GM19043 (cell line): ENCODE measurements around the gene PISD.

ENCODE experiments used
- ATAC-seq: cut with Tn5 transposase; IDR thresholded peaks from one replicate; pipeline ENCODE4 v1.9.1; 2021; ENCODE audit warnings: low read depth; ENCODE audit not compliant: unreplicated experiment

PISD gene

DNA sequence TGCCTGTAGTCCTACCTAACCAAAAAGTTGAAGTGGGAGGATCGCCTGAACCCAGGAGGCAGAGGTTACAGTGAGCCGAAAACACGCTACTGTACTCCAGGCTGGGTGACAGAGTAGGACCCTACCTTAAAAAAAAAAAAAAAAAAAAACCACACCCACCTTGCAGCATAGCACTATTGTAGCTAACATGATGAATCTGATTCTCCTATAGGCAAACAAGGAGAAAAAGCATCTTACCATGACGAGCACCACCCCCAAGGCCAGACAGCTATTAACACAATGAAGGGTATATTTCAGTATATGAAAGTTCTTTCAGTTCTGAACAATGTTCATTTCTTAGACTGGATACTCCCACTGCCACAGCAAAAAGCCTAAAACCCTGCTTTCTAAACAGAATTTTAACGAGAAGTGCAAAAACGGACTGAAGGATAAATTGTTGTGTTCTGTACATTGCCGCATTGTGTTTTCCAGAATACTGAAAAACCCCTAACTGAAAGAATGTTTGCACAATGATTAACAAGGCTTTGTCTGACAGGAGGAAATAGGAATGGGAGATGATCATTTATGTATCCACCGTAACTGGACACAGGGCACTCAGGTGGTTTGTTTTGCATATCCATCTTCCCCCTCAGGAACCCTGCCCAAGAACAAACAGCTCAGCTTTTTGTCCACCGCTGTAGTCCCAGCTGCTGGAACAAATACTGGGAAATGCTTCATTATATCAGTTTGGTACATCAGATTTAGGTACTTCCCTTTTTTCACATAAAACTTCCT lies 8.9 kb downstream of the PISD start:
- no peak for ATAC-seq

- ATAC-seq, result no peak
Measured at GRCh38 chr22:31652088-31652487, 9.9 kb downstream of the PISD start.

DNA sequence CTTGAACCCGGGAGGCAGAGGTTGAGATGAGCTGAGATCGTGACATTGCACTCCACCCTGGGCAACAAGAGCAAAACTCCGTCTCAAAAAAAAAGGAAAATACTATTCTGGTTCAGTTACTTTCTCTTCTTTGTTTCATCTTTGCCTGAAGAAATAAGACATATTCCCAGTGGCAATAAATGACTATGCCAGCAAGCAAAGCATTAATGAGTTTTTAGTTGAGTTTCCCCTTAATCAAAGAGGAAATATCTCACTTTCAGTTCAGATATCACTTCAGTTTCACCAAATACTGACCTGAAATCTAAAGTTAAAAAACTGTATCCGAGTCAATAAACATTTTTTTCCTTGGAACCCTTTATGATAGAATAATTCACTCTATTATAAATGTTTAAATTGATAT lies 10.4 kb downstream of the PISD start:
- no peak for ATAC-seq

DNA sequence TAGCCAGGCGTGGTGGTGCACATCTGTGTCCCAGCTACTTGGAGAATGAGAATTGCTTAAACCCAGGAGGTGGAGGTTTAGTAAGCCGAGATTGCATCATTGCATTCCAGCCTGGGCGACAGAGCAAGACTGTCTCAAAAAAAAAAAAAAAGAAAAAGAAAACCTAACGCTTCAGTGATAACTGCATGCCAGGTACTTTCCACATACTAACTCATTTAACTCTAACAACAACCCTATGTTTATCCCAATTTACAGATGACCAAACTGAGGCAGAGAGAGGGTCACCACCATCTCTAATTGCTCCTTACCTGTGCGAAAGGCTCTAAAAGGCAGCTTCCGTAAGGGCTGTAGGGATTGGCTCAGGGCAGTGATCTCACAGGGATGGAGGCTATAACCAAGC lies 11.6 kb downstream of the PISD start:
- ATAC-seq, result no peak

DNA sequence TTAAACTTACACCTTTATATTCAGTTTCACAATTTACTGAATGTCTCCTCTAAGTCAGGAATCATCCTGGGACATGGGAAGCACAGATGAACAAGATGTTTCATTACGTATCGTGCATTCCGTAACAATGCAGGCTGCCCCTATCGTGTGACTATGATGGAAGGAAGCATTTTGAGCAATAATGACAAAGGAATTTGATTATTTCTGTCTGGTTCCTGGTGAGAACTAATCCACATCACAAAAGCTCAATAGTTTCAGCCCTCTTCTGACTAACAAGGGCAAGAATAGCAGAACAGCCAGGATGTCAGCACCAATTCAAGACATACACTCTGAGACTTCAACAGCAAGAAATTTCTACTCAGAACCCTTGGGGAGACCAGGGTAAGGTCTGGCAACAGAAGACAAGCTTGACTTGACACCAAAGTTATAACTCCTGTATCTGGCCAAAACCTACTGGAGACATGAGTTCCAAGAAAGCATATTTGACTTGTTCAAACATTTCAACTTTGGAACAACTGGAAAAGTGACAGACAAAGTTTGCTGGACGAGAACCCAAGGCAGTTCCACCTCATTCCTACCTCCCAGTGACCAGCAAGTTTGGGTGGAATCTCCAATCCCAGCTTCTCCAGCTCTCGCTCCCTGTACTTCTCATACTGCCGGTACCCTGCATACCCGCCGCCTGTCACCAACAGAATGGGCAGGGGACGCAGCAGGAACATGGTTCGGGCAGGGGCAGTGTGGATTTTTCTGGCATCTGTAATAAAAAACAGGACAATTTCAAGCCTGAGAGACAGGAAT lies 14.3 kb downstream of the PISD start:
- ATAC-seq, result no peak

GRCh38 chr22:31647066-31647465 lies 14.9 kb downstream of the PISD start:
- ATAC-seq, result no peak

- no peak for ATAC-seq
Measured at GRCh38 chr22:31646186-31647019, 15.6 kb downstream of the PISD start.

- ATAC-seq, result no peak
Measured at GRCh38 chr22:31639436-31640039, 22.5 kb downstream of the PISD start.

DNA sequence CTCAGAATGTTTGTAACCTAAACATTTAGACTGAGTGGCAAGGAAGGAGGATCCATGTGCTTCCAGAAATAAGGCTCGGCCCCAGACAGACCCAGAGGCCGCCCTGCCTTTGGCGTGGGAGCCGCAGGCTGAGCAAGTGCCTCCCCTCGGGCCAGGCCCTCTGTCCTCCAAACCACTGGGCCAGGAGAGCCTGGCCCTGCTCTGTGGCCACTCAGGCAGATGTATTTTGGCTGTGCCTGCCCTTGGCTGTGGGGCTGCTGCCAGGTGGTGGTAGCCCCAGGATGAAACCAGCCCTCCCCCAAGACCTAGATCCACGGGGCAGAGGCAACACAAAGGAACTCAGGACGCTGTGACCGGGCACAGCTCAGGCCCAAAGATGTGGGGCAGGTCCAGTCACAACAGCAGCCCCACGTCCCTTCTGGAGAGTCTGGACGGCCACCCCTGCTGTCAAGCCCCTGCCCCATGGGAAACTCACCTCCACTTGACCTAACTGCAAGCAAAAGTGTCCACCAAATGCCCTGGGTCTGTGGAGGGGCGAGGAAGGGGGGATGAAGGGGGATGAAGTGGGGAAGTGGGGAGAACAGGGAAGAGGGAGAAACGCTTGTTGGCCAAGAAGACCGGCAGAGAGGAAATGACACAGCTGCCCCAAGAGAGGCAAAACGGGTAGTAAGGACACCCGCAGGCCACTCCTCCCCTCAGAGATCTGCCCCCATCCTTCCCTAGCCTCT lies 24.0 kb downstream of the PISD start:
- ATAC-seq, result no peak

DNA sequence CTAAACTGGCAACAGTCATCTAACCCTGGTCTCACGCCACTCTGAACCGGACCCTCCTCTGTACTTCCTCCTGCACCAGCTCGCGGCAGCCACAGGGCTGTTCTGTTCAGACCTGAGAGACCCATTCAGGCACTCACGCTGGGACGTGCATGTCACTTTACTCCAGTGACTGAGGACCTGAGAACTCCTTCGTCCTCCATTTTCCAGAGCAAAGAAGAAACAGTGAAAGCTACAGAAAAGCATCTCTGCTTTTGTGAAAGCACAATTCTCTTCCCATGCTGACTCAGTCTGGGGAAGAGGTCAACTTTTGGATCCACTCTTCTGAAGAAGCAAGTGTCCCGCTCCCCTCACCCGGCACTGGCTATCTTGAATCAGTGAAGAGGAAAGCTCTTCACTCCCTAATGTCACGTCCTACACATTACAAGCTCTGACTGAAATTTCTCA lies 24.5 kb downstream of the PISD start:
- ATAC-seq, result no peak

GRCh38 chr22:31635638-31636306 lies 26.2 kb downstream of the PISD start:
- no peak for ATAC-seq

DNA sequence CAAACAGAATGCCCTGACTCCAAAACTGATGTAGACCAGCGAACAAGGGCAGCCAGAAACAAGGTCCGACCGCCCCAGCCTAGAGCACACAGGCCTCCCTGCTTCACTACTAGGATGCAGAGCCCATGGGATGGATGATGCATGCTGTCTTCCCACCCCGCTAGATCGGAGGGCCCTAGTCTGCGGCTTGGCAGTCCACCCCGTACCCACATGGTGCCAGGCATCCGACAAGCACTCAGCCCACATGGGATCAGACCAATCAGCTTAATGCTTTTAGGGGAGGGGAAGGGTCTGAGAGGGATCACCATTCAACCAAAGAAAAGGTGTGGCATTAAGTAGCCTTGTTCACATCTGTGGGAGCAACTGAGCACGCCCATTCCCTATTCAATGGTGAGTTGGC lies 30.6 kb downstream of the PISD start:
- ATAC-seq, result no peak

DNA sequence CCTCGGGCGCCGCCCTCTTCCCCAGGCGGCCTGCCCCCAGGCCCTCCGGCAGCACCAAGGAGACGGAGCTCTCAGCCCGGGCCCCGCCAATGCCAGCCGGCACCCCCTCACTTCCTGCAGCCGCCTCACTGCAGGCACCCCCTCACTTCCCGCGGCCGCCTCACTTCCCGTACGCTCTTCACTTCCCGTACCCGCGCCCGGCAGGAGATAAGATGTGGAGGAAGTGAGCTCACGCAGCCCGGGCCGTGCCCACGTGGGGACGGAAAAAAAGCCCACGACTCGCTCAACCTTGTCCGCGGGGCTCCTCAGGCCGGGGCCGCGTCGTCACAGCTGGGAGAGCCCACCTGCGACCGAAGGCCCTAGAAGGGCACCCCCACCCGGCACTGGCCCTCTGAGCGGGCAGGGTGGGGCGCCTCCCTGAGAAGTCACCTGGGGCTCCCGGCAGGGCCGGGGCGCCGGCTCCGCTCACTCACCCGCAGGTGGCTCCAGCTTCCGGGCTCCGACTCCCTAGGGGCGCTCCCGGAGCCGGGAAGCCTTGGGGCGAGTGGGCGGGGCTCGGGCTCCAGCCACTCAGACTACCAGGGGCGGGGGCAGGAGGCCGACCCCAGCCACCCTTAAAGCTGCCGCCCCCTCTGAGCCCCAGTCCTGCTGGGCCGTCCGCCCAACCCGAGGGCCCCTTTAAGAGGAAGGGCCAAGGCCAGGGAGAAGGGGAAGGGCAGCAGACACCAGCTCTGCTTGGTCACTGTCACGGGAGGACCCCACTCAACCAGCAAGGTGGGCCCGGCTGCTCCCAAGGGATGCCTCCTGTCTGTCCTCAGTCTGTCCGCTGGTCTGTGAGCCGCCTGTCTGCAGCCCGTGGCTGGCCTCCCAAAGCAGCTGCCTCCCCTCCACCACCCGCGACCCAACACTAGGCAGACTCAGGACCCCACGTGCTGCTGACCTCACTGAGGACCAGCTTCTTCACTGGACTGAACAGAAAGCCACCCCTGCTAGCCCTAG lies 31.4 kb downstream of the PISD start:
- ATAC-seq, result peak; percentile 49

GRCh38 chr22:31629741-31630184 lies 32.3 kb downstream of the PISD start:
- no peak for ATAC-seq

GRCh38 chr22:31628969-31629708 lies 32.9 kb downstream of the PISD start:
- ATAC-seq, result no peak

GRCh38 chr22:31628362-31628761 lies 33.7 kb downstream of the PISD start:
- no peak for ATAC-seq

DNA sequence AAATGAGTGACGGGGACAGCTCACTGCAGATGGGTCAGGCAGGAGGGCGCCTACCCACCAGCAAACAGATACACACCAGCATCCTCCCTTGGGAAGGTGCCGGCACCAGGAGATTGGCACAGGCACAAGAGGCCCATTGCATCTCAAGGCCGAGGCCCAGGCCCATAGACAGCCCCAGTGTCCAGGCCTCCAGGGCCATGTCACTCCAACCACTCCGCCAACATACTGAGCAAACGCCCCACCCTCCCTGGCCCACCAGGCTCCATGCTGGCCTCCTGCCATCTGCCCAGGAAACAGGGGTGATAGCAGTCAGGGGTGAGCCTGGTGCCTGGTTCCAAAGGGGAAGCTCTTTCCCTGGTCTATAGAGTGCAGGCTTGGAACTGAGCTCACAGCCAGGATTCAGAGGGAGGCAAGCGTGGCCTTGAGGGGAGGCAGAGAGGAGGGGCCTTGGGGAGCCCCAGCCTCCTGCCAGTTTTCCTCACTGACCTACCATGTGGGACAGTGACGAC lies 34.7 kb downstream of the PISD start:
- no peak for ATAC-seq
